A673 (cell line): Measurements from ENCODE around the gene SRPX. TPM values are rescaled to one million over a fixed set of nuclear protein-coding genes. Genes with fewer than 3 reads are reported as not detected.

Experiments
- BruUV-seq: library from RNA; stranded (reverse); fragments of 400-500 nt; replicated peaks from 2 replicates; lab custom pipeline; 2021; lab: Mats Ljungman, UMichigan
- CTCF ChIA-PET: fragments of 300-600 bp; sonication (Branson Sonifier 250); formaldehyde crosslinking; loops from one replicate; lab custom pipeline; 2022; ENCODE audit warnings: antibody characterized with exemption; lab: Charles Lee
- POLR2A ChIA-PET: fragments of 300-600 bp; sonication (Branson Sonifier 250); formaldehyde crosslinking; loops from one replicate; lab custom pipeline; 2022; ENCODE audit warnings: antibody characterized with exemption; ENCODE audit not compliant: low non-redundant PET; lab: Charles Lee
- DNase-seq: peaks from one replicate; pipeline ENCODE4 v3.0.0-alpha.2; 2015; ENCODE audit warnings: low spot score
- H3K27ac ChIP-seq: fragments of 200-600 bp; sonication (generic); 2 replicates; pipeline ENCODE4 v1.5.1; 2016; ENCODE audit warnings: mixed run types, low read depth, mild to moderate bottlenecking, mixed read lengths, antibody characterized with exemption, low read length; ENCODE audit not compliant: poor library complexity, severe bottlenecking
- H3K27me3 ChIP-seq: fragments of 200-600 bp; sonication (generic); replicated peaks from 2 replicates; pipeline ENCODE4 v1.6.1; 2017; ENCODE audit warnings: mixed run types, low read depth, mild to moderate bottlenecking, mixed read lengths, antibody characterized with exemption, low read length; ENCODE audit not compliant: insufficient read depth, poor library complexity
- H3K36me3 ChIP-seq: fragments of 200-600 bp; sonication (generic); 2 replicates; pipeline ENCODE4 v1.6.1; 2016; ENCODE audit warnings: mixed run types, mild to moderate bottlenecking, mixed read lengths, antibody characterized with exemption, low read length; ENCODE audit not compliant: insufficient read depth, poor library complexity, severe bottlenecking
- H3K4me1 ChIP-seq: fragments of 200-600 bp; sonication (generic); 2 replicates; pipeline ENCODE4 v1.6.1; 2017; ENCODE audit warnings: mixed run types, mild to moderate bottlenecking, mixed read lengths, antibody characterized with exemption, low read length; ENCODE audit not compliant: insufficient read depth, poor library complexity, severe bottlenecking
- H3K4me3 ChIP-seq: fragments of 200-600 bp; sonication (generic); 2 replicates; pipeline ENCODE4 v1.5.1; 2016; ENCODE audit warnings: low read depth, mixed run types, mild to moderate bottlenecking, mixed read lengths, low read length; ENCODE audit not compliant: poor library complexity, severe bottlenecking
- H3K9me3 ChIP-seq: fragments of 200-600 bp; sonication (generic); 2 replicates; pipeline ENCODE4 v1.6.1; 2016; ENCODE audit warnings: mixed run types, low read depth, mild to moderate bottlenecking, mixed read lengths, antibody characterized with exemption, low read length; ENCODE audit not compliant: poor library complexity, severe bottlenecking
- CTCF ChIP-seq: fragments of 300-800, 200-600 bp; sonication (generic); conservative IDR thresholded peaks from 2 replicates; pipeline ENCODE4 v1.5.1; 2017; ENCODE audit warnings: low read depth, mild to moderate bottlenecking, antibody characterized with exemption, low read length, moderate library complexity, mixed read lengths
- EZH2 ChIP-seq: fragments of 200-600 bp; sonication (generic); IDR thresholded peaks from 2 replicates; pipeline ENCODE4 v1.6.1; 2017; ENCODE audit warnings: borderline replicate concordance, low read depth, mild to moderate bottlenecking, mixed read lengths, antibody characterized with exemption, low read length; ENCODE audit not compliant: poor library complexity, severe bottlenecking
- intact Hi-C: fragments of 100-400 bp; cut with micrococcal nuclease; formaldehyde crosslinking; loops from one replicate; pipeline ENCODE4 v1.10.0; 2022; ENCODE audit not compliant: unreplicated experiment
- total RNA-seq: library from RNA; stranded (reverse); gene quantifications from 2 replicates; pipeline ENCODE4 v1.2.3, GENCODE V29; 2021

Gene SRPX
- total RNA-seq, 1 experiment from 2014 or later = 1.1 TPM

- intact Hi-C loops = no loop called here
- POLR2A ChIA-PET = no interaction called here
- no TSS peak for BruUV-seq
- TF ChIP-seq EZH2 = no peak
- TF ChIP-seq CTCF = no peak
- DNase-seq = no peak
- no peaks in the 10 kb centered on the region for H3K9me3 ChIP-seq
- H3K27ac ChIP-seq = no peak overlapping the region
- H3K4me1 ChIP-seq = no peaks in the 10 kb centered on the region
- no peaks in the 10 kb centered on the region for H3K36me3 ChIP-seq
- H3K4me3 ChIP-seq = no peak overlapping the region
- CTCF ChIA-PET = no interaction called here
- H3K27me3 ChIP-seq = peaks cover 3% of the 10 kb centered on the region
Measured at GRCh38 chrX:38214044-38214443, 6.6 kb downstream of the SRPX start.

- no peak for TF ChIP-seq EZH2
- no peak for TF ChIP-seq CTCF
- no peak overlapping the region for H3K27ac ChIP-seq
- no peaks in the 10 kb centered on the region for H3K9me3 ChIP-seq
- ChIA-PET POLR2A (no interaction called here), CTCF (no interaction called here)
- H3K36me3 ChIP-seq = no peaks in the 10 kb centered on the region
- no peaks in the 10 kb centered on the region for H3K27me3 ChIP-seq
- DNase-seq = no peak
- intact Hi-C loops = no loop called here
- H3K4me1 ChIP-seq = no peaks in the 10 kb centered on the region
- BruUV-seq = no TSS peak
- no peak overlapping the region for H3K4me3 ChIP-seq
Measured at GRCh38 chrX:38211891-38212635, 8.6 kb downstream of the SRPX start.

DNA sequence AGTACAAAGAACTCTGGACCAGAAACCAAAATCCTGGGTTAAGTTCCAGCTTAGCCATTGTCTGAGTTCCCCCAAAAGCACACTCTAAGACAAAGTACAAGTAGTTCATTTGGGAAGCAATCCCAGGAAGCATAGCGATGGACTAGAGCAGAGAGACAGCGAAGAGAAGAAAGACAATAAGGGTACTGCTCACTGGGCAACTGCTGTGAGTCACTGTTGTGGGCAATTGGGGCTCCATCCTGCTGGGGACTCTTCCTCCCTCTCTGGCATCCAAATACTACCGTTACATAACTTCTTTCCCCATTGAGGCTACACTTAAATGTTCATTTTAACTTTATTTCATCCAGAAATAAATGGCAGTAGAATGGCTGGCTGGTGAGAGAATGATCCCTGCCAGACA is 14.1 kb downstream of the SRPX start:
- Histone ChIP-seq H3K4me3 (no peak overlapping the region), H3K9me3 (no peaks in the 10 kb centered on the region), H3K27me3 (no peaks in the 10 kb centered on the region), H3K36me3 (no peaks in the 10 kb centered on the region), H3K27ac (no peak overlapping the region), H3K4me1 (no peaks in the 10 kb centered on the region)
- DNase-seq = no peak
- intact Hi-C loops = no loop called here
- CTCF ChIA-PET = no interaction called here
- TF ChIP-seq CTCF (no peak), EZH2 (no peak)
- POLR2A ChIA-PET = no interaction called here
- no TSS peak for BruUV-seq
